Measurements from ENCODE around the gene RGS11.
"Not testable (repeated sequence)": the region's sequence is repeated elsewhere in the genome, so short reads cannot be mapped to it uniquely, and the experiment has no call there.

Gene RGS11

DNA sequence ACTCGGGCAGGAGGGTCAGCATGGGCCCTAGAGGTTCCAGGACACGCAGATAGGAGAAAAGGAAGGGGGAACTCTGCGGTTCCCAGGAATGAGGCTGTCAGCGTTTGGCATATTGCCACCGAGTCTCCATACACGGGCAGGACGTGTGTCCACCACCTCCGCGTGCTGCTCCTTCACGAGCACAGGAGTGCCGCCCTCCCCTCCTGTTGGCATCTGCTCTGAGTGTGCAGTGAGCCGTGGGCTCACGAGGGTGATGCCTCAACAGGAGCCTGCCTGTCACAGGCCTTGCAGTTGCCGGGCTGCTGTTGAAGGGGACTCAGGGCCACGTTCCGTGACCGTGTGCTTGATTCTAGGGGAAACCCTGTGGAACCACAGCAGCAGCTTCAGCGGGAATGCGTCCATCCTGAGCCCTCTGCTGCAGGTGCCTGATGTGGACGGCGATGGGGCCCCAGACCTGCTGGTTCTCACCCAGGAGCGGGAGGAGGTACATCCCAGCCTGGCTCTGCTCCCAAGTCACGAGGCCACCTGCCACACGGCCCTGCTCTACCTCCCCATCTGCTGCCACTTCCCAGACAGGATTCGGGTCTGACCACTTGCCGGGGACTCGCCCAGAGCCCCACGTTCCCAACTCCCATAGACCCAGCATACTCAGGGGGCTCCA is 14.6 kb downstream of the RGS11 start:
- no peak for DNase-seq

DNA sequence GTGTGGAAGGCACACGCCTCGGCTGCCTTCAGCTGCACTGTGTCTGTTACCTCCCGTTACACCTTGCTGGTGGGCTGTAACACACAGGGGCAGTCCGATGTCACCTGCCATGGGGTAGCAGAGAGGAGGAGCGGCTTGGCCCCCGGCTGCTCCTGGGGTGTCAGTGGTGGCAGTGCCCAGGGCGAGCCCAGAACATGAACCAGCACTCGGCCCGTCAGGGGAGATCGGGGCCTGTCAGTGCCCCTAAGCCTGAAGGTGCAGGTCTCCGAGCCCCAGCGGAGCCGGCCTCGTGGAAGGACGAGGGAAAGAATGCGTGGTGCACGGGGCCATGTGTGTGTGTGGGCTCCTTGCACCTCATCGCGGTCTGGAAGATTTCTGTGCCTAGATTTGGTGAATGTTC is 15.4 kb downstream of the RGS11 start:
- DNase-seq = no peak

DNA sequence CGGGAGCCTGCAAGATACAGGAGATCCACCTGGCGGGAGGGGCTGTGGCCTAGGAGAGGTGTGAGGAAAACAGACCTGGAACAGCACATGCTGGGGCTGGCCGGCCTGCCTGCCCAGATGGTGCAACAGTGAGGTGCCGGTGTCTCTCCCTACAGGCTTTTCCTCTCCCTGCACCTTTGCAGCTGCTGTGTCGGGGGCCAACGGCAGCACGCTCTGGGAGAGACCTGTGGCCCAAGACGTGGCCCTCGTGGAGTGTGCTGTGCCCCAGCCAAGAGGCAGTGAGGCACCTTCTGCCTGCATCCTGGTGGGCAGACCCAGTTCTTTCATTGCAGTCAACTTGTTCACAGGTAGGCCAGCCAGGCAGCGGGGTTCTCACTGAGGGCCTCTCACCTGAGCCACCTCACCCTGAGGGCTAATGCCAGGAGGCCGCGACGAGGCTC is 15.9 kb downstream of the RGS11 start:
- DNase-seq = no peak

DNA sequence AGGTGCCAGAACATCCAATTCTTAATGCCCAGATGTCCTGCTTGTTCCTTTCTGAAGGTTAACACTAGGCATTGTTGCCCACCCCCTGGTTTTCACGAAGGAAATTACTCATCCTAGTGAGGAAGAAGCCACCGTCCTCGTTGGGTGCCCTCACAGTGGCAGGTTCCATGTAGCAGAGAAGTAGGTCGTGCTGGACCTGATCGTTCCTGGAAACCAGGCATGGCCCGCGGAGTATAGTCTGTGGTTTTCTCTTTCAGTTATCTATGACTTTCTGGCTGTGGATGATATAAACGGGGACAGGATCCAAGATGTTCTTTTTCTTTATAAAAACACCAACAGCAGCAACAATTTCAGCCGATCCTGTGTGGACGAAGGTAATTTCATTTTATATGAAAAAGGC is 16.5 kb downstream of the RGS11 start:
- DNase-seq = no peak

GRCh38 chr16:258091-258490 is 17.7 kb downstream of the RGS11 start:
- not testable (repeated sequence) for DNase-seq

GRCh38 chr16:255183-255582 is 20.6 kb downstream of the RGS11 start:
- DNase-seq = no peak

GRCh38 chr16:254461-254860 is 21.3 kb downstream of the RGS11 start:
- no peak for DNase-seq

GRCh38 chr16:253833-254232 is 21.9 kb downstream of the RGS11 start:
- no peak for DNase-seq

- no peak for DNase-seq
These were observed 23.1 kb downstream of the RGS11 start for GRCh38 chr16:252366-253337.

GRCh38 chr16:249431-249830 is 26.3 kb downstream of the RGS11 start:
- DNase-seq = no peak

DNA sequence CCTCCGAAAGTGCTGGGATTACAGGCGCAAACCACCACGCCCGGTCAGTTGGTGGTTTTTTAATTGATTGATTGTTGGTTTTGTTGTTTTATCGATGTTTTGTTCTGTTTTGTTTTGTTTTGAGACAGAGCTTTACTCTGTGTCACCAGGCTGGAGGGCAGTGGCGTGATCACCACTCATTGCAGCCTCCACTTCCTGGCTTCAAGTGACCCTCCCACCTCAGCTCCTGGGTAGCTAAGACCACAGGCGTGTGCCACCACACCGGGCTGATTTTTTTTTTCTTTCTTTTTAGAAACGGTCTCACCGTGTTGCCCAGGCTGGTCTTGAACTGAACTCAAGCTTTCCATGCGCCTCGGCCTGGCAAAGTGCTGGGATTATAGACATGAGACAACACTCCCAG is 28.7 kb downstream of the RGS11 start:
- no peak for DNase-seq

DNA sequence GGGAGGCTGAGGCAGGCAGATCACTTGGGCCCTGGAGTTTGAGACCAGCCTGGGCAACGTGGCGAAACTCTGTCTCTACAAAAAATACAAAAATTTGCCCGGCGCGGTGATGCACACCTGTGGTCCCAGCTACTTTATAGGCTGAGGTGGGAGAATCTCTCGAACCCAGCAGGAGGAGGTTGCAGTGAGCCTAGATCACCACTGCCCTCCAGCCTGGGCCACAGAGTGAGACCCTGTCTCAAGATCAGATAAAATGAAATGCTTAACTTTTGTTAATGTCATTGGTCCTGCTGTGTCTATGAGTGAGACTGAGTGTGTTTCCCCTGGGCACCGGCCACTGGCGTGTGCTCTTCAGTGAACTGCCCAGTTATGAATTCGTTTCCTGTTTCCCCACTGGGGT is 30.6 kb downstream of the RGS11 start:
- no peak for DNase-seq

GRCh38 chr16:243348-243747 is 32.4 kb downstream of the RGS11 start:
- DNase-seq = no peak

GRCh38 chr16:242281-242680 is 33.5 kb downstream of the RGS11 start:
- DNase-seq = no peak

GRCh38 chr16:240559-240958 is 35.2 kb downstream of the RGS11 start:
- peak; percentile 43 for DNase-seq

GRCh38 chr16:239948-240277 is 35.8 kb downstream of the RGS11 start:
- DNase-seq = no peak

DNA sequence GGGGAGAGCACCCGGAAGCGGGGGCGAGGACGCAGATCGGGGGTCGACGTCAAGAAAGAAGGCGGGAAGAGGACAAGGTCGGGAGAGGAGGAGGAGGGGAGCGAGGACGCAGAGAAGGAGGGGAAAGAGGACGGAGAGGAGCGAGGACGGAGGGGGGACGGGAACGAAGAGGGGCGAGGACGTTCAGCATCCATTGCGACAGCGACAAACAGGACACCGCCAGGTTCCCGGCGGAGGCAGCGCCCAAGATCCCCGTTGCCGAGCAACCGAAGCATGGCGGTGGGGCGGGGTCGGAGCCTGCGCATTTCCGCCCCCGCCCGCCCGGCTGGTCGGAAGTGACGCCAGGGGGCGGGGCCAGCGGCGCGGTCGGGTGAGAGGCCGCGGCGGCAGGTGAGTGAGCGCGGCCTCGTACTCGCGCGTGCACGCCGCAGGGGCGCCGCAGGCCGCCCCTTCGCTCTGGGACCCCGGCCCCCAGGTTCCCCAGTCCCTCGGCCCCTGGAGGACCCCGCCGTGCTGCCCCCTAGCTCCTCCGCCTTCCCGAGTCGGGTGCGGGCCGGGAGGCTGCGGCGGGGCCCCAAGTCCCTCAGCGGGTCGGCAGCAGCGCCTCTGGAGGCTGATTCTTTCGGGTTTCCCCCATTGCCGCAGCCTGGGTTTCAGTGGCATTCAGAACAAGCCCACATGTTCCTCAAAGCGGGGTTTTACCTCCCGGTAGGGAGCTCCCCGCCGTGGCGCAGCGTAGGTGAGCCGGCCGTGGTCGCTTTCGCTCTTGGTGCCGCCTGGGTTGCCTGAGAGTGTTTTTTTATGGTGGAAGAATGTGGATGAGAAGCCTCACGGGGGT is 41.1 kb downstream of the RGS11 start, which contains the start of gene FAM234A:
Gene FAM234A (plus strand): TSS at position 354 of the 838 bp plus-strand sequence. CDS start 19,593 bp downstream, outside the sequence.
- DNase-seq = peak; percentile 99

DNA sequence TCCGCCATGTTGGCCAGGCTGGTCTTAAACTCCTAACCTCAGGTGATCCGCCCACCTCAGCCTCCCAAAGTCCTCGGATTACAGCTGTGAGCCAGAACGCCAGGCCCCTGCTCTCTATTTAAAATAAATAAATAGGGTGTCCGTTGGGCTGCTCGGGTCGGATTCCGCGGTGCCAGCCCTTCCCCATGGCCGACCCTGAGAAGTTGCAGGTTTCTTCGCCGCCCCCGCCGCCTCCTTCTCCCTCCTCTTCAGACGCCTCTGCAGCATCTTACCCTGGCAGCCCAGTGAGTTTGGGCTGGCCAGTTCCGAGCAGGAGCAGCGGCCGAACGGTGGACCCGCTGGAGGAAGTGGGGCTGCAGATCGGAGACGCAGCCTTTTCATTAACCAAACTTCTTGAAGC is 44.8 kb downstream of the RGS11 start:
- DNase-seq = no peak

DNA sequence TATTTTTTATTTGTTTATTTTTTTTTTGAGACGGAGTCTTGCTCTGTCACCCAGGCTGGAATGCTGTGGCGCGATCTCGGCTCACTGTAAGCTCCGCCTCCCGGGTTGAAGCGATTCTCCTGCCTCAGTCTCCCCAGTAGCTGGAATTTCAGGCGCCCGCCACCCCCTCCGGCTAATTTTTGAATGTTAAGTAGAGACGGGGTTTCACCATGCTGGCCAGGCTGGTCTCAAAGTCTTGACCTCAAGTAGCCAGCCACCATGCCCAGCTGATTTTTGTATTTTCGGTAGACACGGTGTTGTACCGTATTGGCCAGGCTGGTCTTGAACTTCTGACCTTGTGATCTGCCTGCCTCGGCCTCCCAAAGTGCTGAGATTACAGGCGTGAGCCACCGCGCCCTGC is 45.4 kb downstream of the RGS11 start:
- not testable (repeated sequence) for DNase-seq

DNA sequence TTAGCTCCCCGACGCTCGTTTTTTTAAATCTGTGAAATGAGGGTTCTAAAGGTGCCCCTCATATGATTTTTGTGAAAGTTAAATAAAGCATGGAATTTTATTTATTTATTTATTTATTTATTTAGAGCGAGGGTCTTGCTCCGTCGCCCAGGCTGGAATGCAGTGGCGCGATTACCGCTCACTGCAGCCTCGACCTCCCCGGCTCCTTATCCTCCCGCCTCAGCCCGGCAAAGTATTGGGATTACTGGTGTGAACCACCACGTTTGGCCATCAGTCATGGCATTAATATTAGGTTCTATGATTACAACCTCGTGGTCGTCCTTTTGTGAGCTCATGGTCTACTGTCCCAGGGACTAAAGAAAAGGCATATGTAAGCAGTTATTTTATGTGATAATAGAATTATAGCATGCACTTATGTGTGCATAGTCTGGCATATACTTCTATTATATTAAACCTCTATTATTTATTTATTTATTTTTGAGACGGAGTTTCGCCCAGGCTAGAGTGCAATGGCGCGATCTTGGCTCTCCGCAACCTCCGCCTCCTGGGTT is 45.9 kb downstream of the RGS11 start:
- DNase-seq = no peak

DNA sequence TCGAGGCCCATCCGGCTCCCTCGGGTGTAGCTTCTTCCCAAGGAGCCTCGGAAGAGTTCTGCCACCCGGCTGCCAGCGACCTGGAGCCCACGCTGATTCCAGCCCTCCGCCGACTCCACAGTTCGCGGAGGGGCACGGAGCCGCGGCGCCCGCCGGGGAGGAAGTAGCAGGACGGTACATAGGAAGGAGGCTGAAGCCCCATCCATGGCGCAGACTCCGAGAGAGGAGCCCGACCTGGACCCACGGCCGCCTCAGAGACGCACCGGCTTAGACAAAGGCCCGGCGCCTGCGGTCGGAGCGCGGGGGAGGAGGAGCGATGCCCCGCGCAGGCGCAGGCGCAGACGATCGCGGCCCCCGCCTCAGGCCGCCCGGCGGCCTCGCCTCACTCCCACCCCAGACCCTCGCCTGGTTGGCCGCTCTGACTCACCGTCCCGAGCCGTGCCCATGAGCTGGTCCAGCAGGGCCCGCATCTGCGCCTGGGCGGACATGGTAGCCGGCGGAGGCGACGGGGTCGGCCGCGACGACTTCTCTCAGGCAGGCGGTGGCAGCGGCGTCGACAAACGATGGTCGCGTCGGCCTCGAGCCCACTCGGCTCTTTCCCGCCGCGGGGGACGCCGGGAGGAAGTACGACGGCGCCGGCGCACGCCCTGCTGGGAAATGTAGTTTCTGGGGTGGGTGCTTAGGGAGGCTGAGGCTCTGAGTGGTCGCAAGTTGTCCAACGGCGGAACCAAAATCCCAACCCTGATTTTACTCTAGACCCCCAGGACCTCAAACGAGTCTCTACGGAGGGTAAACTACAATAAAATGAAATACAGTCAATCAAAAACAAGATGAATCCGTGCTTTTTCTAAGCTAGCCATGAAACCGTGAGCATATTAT is 46.7 kb downstream of the RGS11 start, which contains the start of gene LUC7L:
Gene LUC7L (minus strand): TSS at position 598 of the 879 bp plus-strand sequence. CDS start 110 bp downstream, at position 488.
- DNase-seq = peak; percentile 93
